Spleen (tissue), 7 donors: ENCODE results near the gene SCARB1.

Experiments used
- CTCF ChIP-seq, 11 experiments: fragments of 200-600 bp in 7 of 11; fragments of 450-650 bp in 4 of 11; sonication (generic) in 4 of 11; IDR thresholded peaks in 8 of 11; conservative IDR thresholded peaks in 3 of 11; 1 replicate in 7 of 11; 2 replicates in 4 of 11; pipeline versions ENCODE4 v1.4.0 to v1.8.0; 2016 to 2021; ENCODE audit warnings: antibody characterized with exemption in 11 of 11, inconsistent platforms in 4 of 11, mild to moderate bottlenecking in 1 of 11
- POLR2AphosphoS5 ChIP-seq, 3 donors: sonication (generic); formaldehyde crosslinking; IDR thresholded peaks; one replicate each; pipeline ENCODE4 v1.5.1; 2017; ENCODE audit warnings: antibody characterized with exemption in 3 of 3
- donor health status: DM: no; HTN: no; CAD: no; lungs with moderate emphysema.
- donor health status: DM: no; HTN: no; CAD: no.
- donor health status: DM: no; HTN: no; CAD: no.

GRCh38 chr12:124878795-124879516 lies 15.3 kb upstream of the SCARB1 start:
- TF ChIP-seq CTCF (IDR thresholded peaks at IDR 0.05 in 8 of 11, conservative IDR thresholded peaks at IDR 0.05 in 3 of 11) (no peak), POLR2AphosphoS5 (IDR thresholded peaks at IDR 0.05) (no peak)
